Endothelial cell of umbilical vein (primary cell): ENCODE measurements around the gene CYSLTR2. TPM values are rescaled to one million over a fixed set of nuclear protein-coding genes. Genes with fewer than 3 reads are reported as not detected.

Source experiments
- BruUV-seq: library from RNA; stranded (reverse); fragments of 400-500 nt; replicated peaks from 2 replicates; lab custom pipeline; 2021; lab: Mats Ljungman, UMichigan
- CTCF ChIA-PET: fragments of 300-600, 350-600 bp; sonication (Branson Sonifier 250); formaldehyde crosslinking; loops from one replicate; lab custom pipeline; 2021; ENCODE audit warnings: antibody characterized with exemption, inconsistent platforms; lab: Charles Lee
- POLR2A ChIA-PET: fragments of 300-600, 350-600 bp; sonication (Branson Sonifier 250); formaldehyde crosslinking; loops from one replicate; lab custom pipeline; 2021; ENCODE audit warnings: antibody characterized with exemption, inconsistent platforms; lab: Charles Lee
- DNase-seq: peaks from one replicate; pipeline ENCODE4 v3.0.0-alpha.2; 2011; ENCODE audit warnings: low read depth, low spot score
- FAIRE-seq: peaks from 2 replicates; lab custom pipeline; 2011; peaks lifted over from hg19 to GRCh38; lab: Jason Lieb, UNC
- H2AFZ ChIP-seq: 2 replicates; pipeline ENCODE4 v1.6.0; 2012; ENCODE audit warnings: low read depth, low read length, control low read depth, inconsistent platforms
- H3K27ac ChIP-seq: 2 replicates; pipeline ENCODE4 v1.5.1; 2011; ENCODE audit warnings: low read depth, mild to moderate bottlenecking, control low read depth, low read length, moderate library complexity; ENCODE audit not compliant: insufficient read depth
- H3K27me3 ChIP-seq, 2 experiments: 2 replicates each; pipeline versions ENCODE4 v1.6.0 to v1.6.1; 2011; ENCODE audit warnings: low read length in 2 of 2, mixed read lengths in 1 of 2; ENCODE audit not compliant: control insufficient read depth in 2 of 2, insufficient read depth in 2 of 2
- H3K36me3 ChIP-seq, 2 experiments: 2 replicates in 1 of 2; 3 replicates in 1 of 2; pipeline ENCODE4 v1.5.1; 2011; ENCODE audit warnings: low read length in 2 of 2, mild to moderate bottlenecking in 1 of 2, moderate library complexity in 1 of 2; ENCODE audit not compliant: control insufficient read depth in 2 of 2, insufficient read depth in 2 of 2; ENCODE audit errors: extremely low read depth in 1 of 2
- H3K4me1 ChIP-seq: 3 replicates; pipeline ENCODE4 v1.5.1; 2011; ENCODE audit warnings: mild to moderate bottlenecking, low read length; ENCODE audit not compliant: control insufficient read depth, insufficient read depth; ENCODE audit errors: extremely low read depth
- H3K4me2 ChIP-seq: 2 replicates; pipeline ENCODE4 v1.6.1; 2011; ENCODE audit warnings: low read length, control low read depth, mixed read lengths; ENCODE audit not compliant: insufficient read depth
- H3K4me3 ChIP-seq, 3 experiments: fragments of 200-600 bp in 1 of 3; sonication (generic), shearing (Covaris generic) in 1 of 3; replicated peaks in 1 of 3; 2 replicates each; pipeline ENCODE4 v1.5.1; 2011 to 2016; ENCODE audit warnings: control low read depth in 3 of 3, low read length in 3 of 3, mild to moderate bottlenecking in 2 of 3, inconsistent platforms in 1 of 3, low read depth in 1 of 3, moderate library complexity in 1 of 3; ENCODE audit not compliant: insufficient read depth in 1 of 3
- H3K79me2 ChIP-seq: 2 replicates; pipeline ENCODE4 v1.6.0; 2012; ENCODE audit warnings: low read length, inconsistent platforms; ENCODE audit not compliant: control insufficient read depth, insufficient read depth
- H3K9ac ChIP-seq: replicated peaks from 2 replicates; pipeline ENCODE3; 2011; ENCODE audit warnings: low read length, control low read depth; ENCODE audit not compliant: insufficient read depth; ENCODE audit errors: extremely low read depth
- H3K9me1 ChIP-seq: replicated peaks from 3 replicates; pipeline ENCODE4 v1.6.0; 2011; ENCODE audit warnings: mild to moderate bottlenecking, low read length; ENCODE audit not compliant: control insufficient read depth, insufficient read depth; ENCODE audit errors: extremely low read depth
- H3K9me3 ChIP-seq: replicated peaks from 2 replicates; pipeline ENCODE4 v1.5.1; 2012; ENCODE audit warnings: low read length, inconsistent platforms; ENCODE audit not compliant: control insufficient read depth, insufficient read depth
- H4K20me1 ChIP-seq: replicated peaks from 2 replicates; pipeline ENCODE3; 2011; ENCODE audit warnings: mild to moderate bottlenecking, low read length; ENCODE audit not compliant: control insufficient read depth, insufficient read depth; ENCODE audit errors: extremely low read depth
- CTCF ChIP-seq, 2 donors: IDR thresholded peaks; 1 replicate in 1 of 2; 2 replicates in 1 of 2; pipeline ENCODE4 v1.5.1; 2011; ENCODE audit warnings: low read length in 2 of 2, mild to moderate bottlenecking in 2 of 2, moderate library complexity in 2 of 2, control low read depth in 1 of 2, inconsistent platforms in 1 of 2, low read depth in 1 of 2; ENCODE audit not compliant: insufficient read depth in 1 of 2; ENCODE audit errors: extremely low read depth in 1 of 2
- EZH2 ChIP-seq: IDR thresholded peaks from 2 replicates; pipeline ENCODE4 v1.6.1; 2012; ENCODE audit warnings: borderline replicate concordance, low read depth, mild to moderate bottlenecking, moderate library complexity, low read length, inconsistent platforms; ENCODE audit not compliant: severe bottlenecking
- FOS ChIP-seq: IDR thresholded peaks from 2 replicates; pipeline ENCODE4 v1.6.1; 2011; ENCODE audit warnings: mild to moderate bottlenecking, low read length, moderate library complexity, borderline replicate concordance; ENCODE audit not compliant: insufficient read depth
- GATA2 ChIP-seq: IDR thresholded peaks from 2 replicates; pipeline ENCODE4 v1.7.0; 2011; ENCODE audit warnings: low read depth, mild to moderate bottlenecking, moderate library complexity, mixed read lengths, low read length; ENCODE audit not compliant: insufficient read length, insufficient read depth
- JUN ChIP-seq: IDR thresholded peaks from 2 replicates; pipeline ENCODE4 v1.6.1; 2011; ENCODE audit warnings: borderline replicate concordance, low read depth; ENCODE audit not compliant: insufficient read length, insufficient read depth
- MAX ChIP-seq: IDR thresholded peaks from 2 replicates; pipeline ENCODE4 v1.6.1; 2011; ENCODE audit not compliant: insufficient read depth, insufficient read length
- MYC ChIP-seq: IDR thresholded peaks from one replicate; pipeline ENCODE4 v1.6.1; 2011; ENCODE audit warnings: mild to moderate bottlenecking, low read depth, low read length
- POLR2A ChIP-seq: IDR thresholded peaks from 2 replicates; pipeline ENCODE4 v1.6.1; 2012; ENCODE audit warnings: low read depth, mild to moderate bottlenecking, control low read depth, low read length
- POLR2AphosphoS5 ChIP-seq: IDR thresholded peaks from 2 replicates; pipeline ENCODE4 v1.6.1; 2012; ENCODE audit warnings: low read depth, mild to moderate bottlenecking, control low read depth, low read length, moderate library complexity; ENCODE audit not compliant: insufficient read depth
- dilution Hi-C: fragments of 300-500 bp; cut with MboI; formaldehyde crosslinking; loops from one replicate; pipeline ENCODE4 v1.15.0; 2019; ENCODE audit warnings: low sequenced_read_pairs; ENCODE audit not compliant: extremely low pct_ligation_motif_present
- intact Hi-C: fragments of 100-400 bp; cut with micrococcal nuclease; formaldehyde crosslinking; loops from one replicate; pipeline ENCODE4 v1.10.0; 2022
- polyA plus RNA-seq, 4 experiments: library from polyadenylated mRNA; depleted of rRNA in 3 of 4; stranded (reverse) in 3 of 4; unstranded in 1 of 4; fragments of >200 nt; gene quantifications; 2 replicates each; pipeline versions ENCODE4 v1.2.1 to v1.2.3, GENCODE V29; 2011 to 2012; ENCODE audit warnings: missing spikeins in 1 of 4
- total RNA-seq: library from RNA; stranded (reverse); gene quantifications from 2 replicates; pipeline ENCODE4 v1.2.3, GENCODE V29; 2021

Gene CYSLTR2
- total and polyA plus RNA-seq, 2 donors (not counting 3 experiments of a cell fraction or from before 2014, with no cell fraction given): 0.10 to 0.31 TPM

GRCh38 chr13:48738311-48738710, 84.6 kb downstream of the CYSLTR2 start:
- no peaks in the 10 kb centered on the region for H3K9me3 ChIP-seq
- H3K27ac ChIP-seq: no peak overlapping the region
- H3K9ac ChIP-seq: no peak overlapping the region
- H3K27me3 ChIP-seq: peaks cover 6 to 10% of the 10 kb centered on the region in 2 experiments
- intact Hi-C loops: no loop called here
- no peaks in the 10 kb centered on the region for H4K20me1 ChIP-seq
- ChIA-PET POLR2A (no interaction called here), CTCF (interaction anchor here (1.3 to 3.5 kb wide), 3 partner anchors 11 to 404 kb away, joined by 3 to 13 read pairs (median 4); no protein-coding TSS in a partner anchor)
- no TSS peak for BruUV-seq
- DNase-seq (no peak), FAIRE-seq (no peak)
- H2AFZ ChIP-seq: no peak overlapping the region
- H3K9me1 ChIP-seq: no peaks in the 10 kb centered on the region
- no peaks in the 10 kb centered on the region for H3K4me1 ChIP-seq
- no peak overlapping the region for H3K4me3 ChIP-seq
- no peak overlapping the region for H3K4me2 ChIP-seq
- dilution Hi-C loops: no loop called here
- no peaks in the 10 kb centered on the region for H3K36me3 ChIP-seq
- TF ChIP-seq EZH2 (no peak), POLR2AphosphoS5 (no peak), MAX (no peak), MYC (no peak), GATA2 (no peak), CTCF (IDR thresholded peaks at IDR 0.05; ENCODE audit: extremely low read depth in 1 of 2, insufficient read depth in 1 of 2, low read depth in 1 of 2, low read length in 2 of 2) (no peak), JUN (no peak), FOS (no peak), POLR2A (no peak)
- H3K79me2 ChIP-seq: no peaks in the 10 kb centered on the region
